Heart left ventricle (tissue), 16 donors: ENCODE results near the gene USP8. TPM values are rescaled to one million over a fixed set of nuclear protein-coding genes. Genes with fewer than 3 reads are reported as not detected.

Experiments
- ATAC-seq, 4 donors: fragments of 200-7000 bp; cut with Tn5 transposase; one replicate each; pipeline ENCODE4 v1.9.1; 2020 to 2022; ENCODE audit warnings: moderate library complexity in 4 of 4, mild to moderate bottlenecking in 3 of 4, moderate number of reproducible peaks in 1 of 4
- DNase-seq, 5 donors: peaks; one replicate each; pipeline ENCODE4 v3.0.0-alpha.2; 2020
- H3K27ac ChIP-seq, 12 donors: fragments of 200-600 bp; sonication (generic) in 4 of 12; one replicate each; pipeline versions ENCODE4 v1.5.0 to v1.8.0; 2016 to 2022; ENCODE audit warnings: mild to moderate bottlenecking in 2 of 12
- H3K27me3 ChIP-seq, 9 donors: fragments of 200-600 bp; sonication (generic) in 2 of 9; one replicate each; pipeline versions ENCODE4 v1.5.1 to v1.8.0; 2016 to 2022; ENCODE audit warnings: mild to moderate bottlenecking in 3 of 9
- H3K36me3 ChIP-seq, 9 donors: fragments of 200-600 bp; sonication (generic) in 2 of 9; one replicate each; pipeline versions ENCODE4 v1.5.0 to v1.8.0; 2018 to 2022; ENCODE audit warnings: mild to moderate bottlenecking in 2 of 9
- H3K4me1 ChIP-seq, 12 donors: fragments of 200-600 bp; sonication (generic) in 4 of 12; one replicate each; pipeline versions ENCODE4 v1.5.0 to v1.8.0; 2016 to 2022; ENCODE audit warnings: mild to moderate bottlenecking in 3 of 12
- H3K4me3 ChIP-seq, 12 donors: fragments of 200-600 bp; sonication (generic) in 4 of 12; one replicate each; pipeline versions ENCODE4 v1.5.0 to v1.8.0; 2017 to 2022; ENCODE audit warnings: mild to moderate bottlenecking in 9 of 12, moderate library complexity in 4 of 12
- H3K9me3 ChIP-seq, 12 donors: fragments of 200-600 bp; sonication (generic) in 4 of 12; one replicate each; pipeline versions ENCODE4 v1.5.0 to v1.8.0; 2016 to 2022; ENCODE audit warnings: mild to moderate bottlenecking in 1 of 12
- POLR2A ChIP-seq, 2 donors: fragments of 450-650 bp; IDR thresholded peaks; one replicate each; pipeline ENCODE4 v1.6.1; 2017; ENCODE audit warnings: antibody characterized with exemption in 2 of 2, mild to moderate bottlenecking in 2 of 2, moderate library complexity in 2 of 2
- WGBS, 4 donors: extraction: QIAGEN DNeasy Blood & Tissue Kit in 2 of 4; methylation state at CpG; one replicate each; pipeline versions ENCODE4 v1.1.5 to v1.1.7; 2013 to 2018; 5-methylcytosine and 5-hydroxymethylcytosine counted together
- intact Hi-C, 10 donors: fragments of 100-400 bp; cut with DNase I; formaldehyde crosslinking; loops; one replicate each; pipeline versions ENCODE4 v1.11.1 to v1.14.2; 2022
- polyA plus RNA-seq, 2 donors: library from polyadenylated mRNA; stranded (reverse); fragments of 200-250 nt; gene quantifications; one replicate each; pipeline ENCODE4 v1.2.3, GENCODE V29; 2013
- total RNA-seq, 9 donors: library from RNA; depleted of rRNA in 2 of 9; stranded (reverse); fragments of >200 nt in 2 of 9; fragmentation: NEBNext Ultra II Directional in 3 of 9; extraction: Animal tissue kit (Norgen Biotek cat#: 25700) in 3 of 9; gene quantifications; one replicate each; pipeline versions ENCODE4 v1.1.0 to v1.2.4, GENCODE V29; 2016 to 2023
- TF ChIP-seq, protein P1 (sequence below), 12 donors: fragments of 200-600 bp; sonication (generic) in 4 of 12; IDR thresholded peaks; one replicate each; pipeline versions ENCODE4 v1.5.0 to v1.8.0; 2018 to 2022; ENCODE audit warnings: antibody characterized with exemption in 12 of 12, mild to moderate bottlenecking in 5 of 12
- donor health status: ischemic (EF 13 %, LVEDD 7.1; RV severe dilation, severe dysfunction).
- donor health status: healthy with polysubstance abuse.
- donor health status: DM: no; HTN: yes; CAD: no.
- donor health status: DM: no; HTN: no; CAD: no.
- donor health status: ischemic (EF 25% LVEDD 6.9; RV normal size, moderate dysfunction).
- donor health status: ischemic (EF 25% LVEDD 5.7; RV mildly dilated, moderate dysfunction).
- donor health status: healthy.
- donor health status: DM: yes; HTN: yes; CAD: no.
- donor health status: ischemic (EF 35%, LVEDD 5.7; RV mildly dilated, moderate dysfunction).
- donor health status: nonischemic (EF 11% LVEDD 7.7; RV severe dilation, severe dysfunction).
- donor health status: DM: yes; HTN: yes; CAD: no.
- donor health status: PGD.
- donor health status: ischemic (EF 29% LVEDD 5.4; RV normal size, mild dysfunction).
- donor health status: nonischemic (EF 23%, LVEDD 6.1; RV moderate dilation, normal function).

The USP8 gene
- total and polyA plus RNA-seq, 11 donors: 12.6 to 53.3 (median 40.8) TPM

DNA sequence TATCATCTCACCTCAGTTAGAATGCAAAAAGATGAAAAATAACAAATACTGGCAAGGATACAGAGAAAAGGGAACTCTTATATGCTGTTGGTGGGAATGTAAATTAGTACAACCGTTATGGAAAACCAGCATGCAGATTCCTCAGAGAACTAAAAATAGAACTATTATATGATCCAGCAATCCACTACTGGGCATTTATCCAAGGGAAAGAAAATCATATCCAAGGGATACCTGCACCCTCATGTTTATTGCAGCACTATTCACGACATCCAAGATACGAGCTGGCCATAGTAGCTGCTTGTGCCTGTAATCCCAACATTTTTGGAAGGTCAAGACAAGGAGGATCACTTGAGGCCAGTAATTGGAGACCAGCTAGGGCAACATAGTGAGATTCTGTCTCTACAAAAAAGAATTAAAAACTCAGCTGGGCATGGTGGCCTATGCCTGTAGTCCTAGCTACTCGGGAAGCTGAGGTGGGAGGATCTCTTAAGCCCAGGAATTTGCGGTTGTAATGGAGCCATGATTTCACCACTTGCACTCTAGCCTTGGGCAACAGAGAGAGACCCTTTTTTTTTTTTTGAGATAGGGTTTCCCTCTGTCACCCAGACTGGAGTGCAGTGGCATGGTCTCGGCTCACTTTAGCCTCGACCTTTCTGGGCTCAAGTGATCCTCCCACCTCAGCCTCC, 95.7 kb downstream of the USP8 start:
- TF ChIP-seq POLR2A (IDR thresholded peaks at IDR 0.05): no peak
- TF ChIP-seq, protein P1, sequence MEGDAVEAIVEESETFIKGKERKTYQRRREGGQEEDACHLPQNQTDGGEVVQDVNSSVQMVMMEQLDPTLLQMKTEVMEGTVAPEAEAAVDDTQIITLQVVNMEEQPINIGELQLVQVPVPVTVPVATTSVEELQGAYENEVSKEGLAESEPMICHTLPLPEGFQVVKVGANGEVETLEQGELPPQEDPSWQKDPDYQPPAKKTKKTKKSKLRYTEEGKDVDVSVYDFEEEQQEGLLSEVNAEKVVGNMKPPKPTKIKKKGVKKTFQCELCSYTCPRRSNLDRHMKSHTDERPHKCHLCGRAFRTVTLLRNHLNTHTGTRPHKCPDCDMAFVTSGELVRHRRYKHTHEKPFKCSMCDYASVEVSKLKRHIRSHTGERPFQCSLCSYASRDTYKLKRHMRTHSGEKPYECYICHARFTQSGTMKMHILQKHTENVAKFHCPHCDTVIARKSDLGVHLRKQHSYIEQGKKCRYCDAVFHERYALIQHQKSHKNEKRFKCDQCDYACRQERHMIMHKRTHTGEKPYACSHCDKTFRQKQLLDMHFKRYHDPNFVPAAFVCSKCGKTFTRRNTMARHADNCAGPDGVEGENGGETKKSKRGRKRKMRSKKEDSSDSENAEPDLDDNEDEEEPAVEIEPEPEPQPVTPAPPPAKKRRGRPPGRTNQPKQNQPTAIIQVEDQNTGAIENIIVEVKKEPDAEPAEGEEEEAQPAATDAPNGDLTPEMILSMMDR (IDR thresholded peaks at IDR 0.05): no peak
- WGBS, 4 donors: 52 to 69% (median 61%) methylated on average over 7 of the region's 7 CpGs
- ATAC-seq: no peak

DNA sequence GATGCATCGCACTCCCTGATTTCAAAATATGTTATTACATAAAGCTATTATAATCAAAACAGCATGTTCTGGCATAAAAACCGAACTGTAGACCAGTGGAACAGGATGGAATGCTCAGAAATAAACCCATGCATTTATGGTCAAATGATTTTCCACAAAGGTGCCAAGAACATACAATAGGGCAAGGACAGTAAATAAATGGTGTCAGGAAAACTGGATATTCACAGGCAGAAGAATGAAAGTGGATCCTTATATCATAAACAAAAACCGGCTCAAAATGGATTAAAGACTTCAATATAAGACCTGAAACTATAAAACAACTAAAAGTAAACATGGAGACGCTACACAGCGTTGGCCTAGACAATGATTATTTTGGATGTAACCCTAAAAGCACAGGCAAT, 99.6 kb downstream of the USP8 start:
- ATAC-seq (no peak), DNase-seq (no peak)
- no peak for TF ChIP-seq POLR2A (IDR thresholded peaks at IDR 0.05)
- TF ChIP-seq, protein P1 (IDR thresholded peaks at IDR 0.05): no peak
- no peaks in the 10 kb centered on the region for H3K27me3 ChIP-seq
- intact Hi-C loops: no loop called here
- no peak overlapping the region for H3K27ac ChIP-seq
- no peaks in the 10 kb centered on the region for H3K36me3 ChIP-seq
- WGBS, 4 donors: 76 to 79% (median 77%) methylated on average over 5 of the region's 5 CpGs
- H3K4me3 ChIP-seq: no peak overlapping the region
- peaks cover 0 to 5% (median 0%) of the 10 kb centered on the region in 12 donors for H3K9me3 ChIP-seq
- H3K4me1 ChIP-seq: no peaks in the 10 kb centered on the region

More for the DNA sequence above, 95.7 kb downstream of the USP8 start:
- Histone ChIP-seq H3K9me3 (peaks cover 0 to 12% (median 3%) of the 10 kb centered on the region in 12 donors), H3K4me1 (no peaks in the 10 kb centered on the region), H3K4me3 (no peak overlapping the region), H3K36me3 (no peaks in the 10 kb centered on the region), H3K27me3 (no peaks in the 10 kb centered on the region), H3K27ac (no peak overlapping the region)
- intact Hi-C loops: no loop called here
- DNase-seq: no peak

DNA sequence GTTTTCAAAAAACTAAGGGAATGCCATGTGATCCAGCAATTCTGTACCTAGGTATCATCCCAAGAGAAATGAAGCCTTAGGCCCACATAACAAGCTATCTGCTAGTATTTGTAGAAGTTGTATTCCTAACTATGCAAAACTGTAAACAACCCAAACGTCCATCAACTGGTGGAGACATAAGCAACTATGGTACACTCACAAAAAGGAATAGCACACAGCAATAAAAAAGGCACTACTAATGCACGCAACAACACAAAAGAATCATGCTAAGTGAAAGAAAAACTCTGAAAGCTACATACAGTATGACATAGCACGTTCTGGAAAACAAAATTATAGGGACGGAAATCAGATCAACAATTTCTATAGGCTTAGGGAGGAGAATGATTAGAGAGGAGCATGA, 107.0 kb downstream of the USP8 start:
- ATAC-seq (no peak), DNase-seq (no peak)
- Histone ChIP-seq H3K36me3 (no peaks in the 10 kb centered on the region), H3K9me3 (peaks cover 0 to 2% (median 0%) of the 10 kb centered on the region in 12 donors), H3K27ac (no peak overlapping the region), H3K4me1 (no peaks in the 10 kb centered on the region), H3K27me3 (no peaks in the 10 kb centered on the region), H3K4me3 (no peak overlapping the region)
- 88 to 93% (median 92%) methylated on average over 4 of the region's 4 CpGs for WGBS, 4 donors
- TF ChIP-seq, protein P1 (IDR thresholded peaks at IDR 0.05): no peak
- no peak for TF ChIP-seq POLR2A (IDR thresholded peaks at IDR 0.05)
- intact Hi-C loops: no loop called here

DNA sequence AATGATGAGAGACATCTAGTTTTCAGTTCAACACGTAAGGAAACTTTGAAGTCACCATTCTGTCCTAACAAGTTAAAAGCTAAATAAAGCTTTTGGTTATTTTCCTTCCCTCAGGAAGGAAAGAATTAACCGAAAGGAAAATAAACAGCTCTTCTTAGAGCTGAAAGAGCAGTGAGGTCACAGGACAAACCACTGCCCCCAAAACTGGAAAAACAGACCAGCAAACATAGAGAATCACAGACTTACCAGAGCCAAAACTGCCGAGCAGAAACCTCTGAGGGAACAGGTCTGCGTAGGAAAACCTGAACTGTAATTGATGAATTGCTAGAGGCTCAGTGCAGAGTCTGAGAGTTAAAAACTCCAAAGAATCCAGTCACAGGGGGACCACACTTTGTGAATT, 107.6 kb downstream of the USP8 start:
- no peak overlapping the region for H3K27ac ChIP-seq
- H3K9me3 ChIP-seq: peaks cover 0 to 2% (median 0%) of the 10 kb centered on the region in 12 donors
- DNase-seq (no peak), ATAC-seq (no peak)
- WGBS, 4 donors: 54 to 67% (median 57%) methylated on average over 4 of the region's 4 CpGs
- TF ChIP-seq, protein P1 (IDR thresholded peaks at IDR 0.05): no peak
- TF ChIP-seq POLR2A (IDR thresholded peaks at IDR 0.05): no peak
- H3K27me3 ChIP-seq: no peaks in the 10 kb centered on the region
- no peak overlapping the region for H3K4me3 ChIP-seq
- H3K4me1 ChIP-seq: no peaks in the 10 kb centered on the region
- H3K36me3 ChIP-seq: no peaks in the 10 kb centered on the region
- intact Hi-C loops: no loop called here
